UCSD-AML1 (cell line): ENCODE data around the gene ACOT7.

Experiments
- DNase-seq: peaks from one replicate; lab custom pipeline; 2025; ENCODE audit not compliant: unreplicated experiment; lab: John Stamatoyannopoulos, UW

Gene ACOT7

GRCh38 chr1:6273380-6273891, 120.1 kb downstream of the ACOT7 start:
- DNase-seq: no peak

GRCh38 chr1:6272868-6273267, 120.7 kb downstream of the ACOT7 start:
- DNase-seq: no peak

- no peak for DNase-seq
These were observed 121.1 kb downstream of the ACOT7 start for GRCh38 chr1:6272452-6272851.

GRCh38 chr1:6271554-6271953, 122.0 kb downstream of the ACOT7 start:
- DNase-seq: no peak

GRCh38 chr1:6271006-6271405, 122.6 kb downstream of the ACOT7 start:
- no peak for DNase-seq

GRCh38 chr1:6270401-6270800, 123.2 kb downstream of the ACOT7 start:
- no peak for DNase-seq

- DNase-seq: no peak
These were observed 123.7 kb downstream of the ACOT7 start for GRCh38 chr1:6269720-6270400.

GRCh38 chr1:6269296-6269695, 124.3 kb downstream of the ACOT7 start:
- DNase-seq: no peak

- no peak for DNase-seq
These were observed 125.2 kb downstream of the ACOT7 start for GRCh38 chr1:6268415-6268814.

- DNase-seq: no peak
These were observed 125.8 kb downstream of the ACOT7 start for GRCh38 chr1:6267686-6268322.

- DNase-seq: no peak
These were observed 126.9 kb downstream of the ACOT7 start for GRCh38 chr1:6266641-6267040.

- no peak for DNase-seq
These were observed 128.4 kb downstream of the ACOT7 start for GRCh38 chr1:6265151-6265550.

GRCh38 chr1:6263716-6264115, 129.9 kb downstream of the ACOT7 start:
- DNase-seq: no peak

- no peak for DNase-seq
These were observed 130.8 kb downstream of the ACOT7 start for GRCh38 chr1:6262555-6263420.

- no peak for DNase-seq
These were observed 132.0 kb downstream of the ACOT7 start for GRCh38 chr1:6261615-6261995.

GRCh38 chr1:6260961-6261614, 132.5 kb downstream of the ACOT7 start, which contains the start of gene GPR153:
Gene GPR153, minus strand, starts transcription at chr1:6261098. Its CDS starts 6,193 bp downstream, at chr1:6254905.
- peak; percentile 23 for DNase-seq

GRCh38 chr1:6260433-6260934, 133.1 kb downstream of the ACOT7 start:
- no peak for DNase-seq

GRCh38 chr1:6259491-6260362, 133.8 kb downstream of the ACOT7 start:
- peak; percentile 77 for DNase-seq

GRCh38 chr1:6258675-6259074, 134.9 kb downstream of the ACOT7 start:
- no peak for DNase-seq

GRCh38 chr1:6257541-6258069, 136.0 kb downstream of the ACOT7 start:
- no peak for DNase-seq
